RWPE2 (cell line): ENCODE measurements around the gene SORL1.

ENCODE experiments used
- ATAC-seq: fragments of 200-7000 bp; cut with Tn5 transposase; 3 replicates; pipeline ENCODE4 v1.9.1; 2021; ENCODE audit warnings: low read depth
- DNase-seq: peaks from one replicate; pipeline ENCODE4 v3.0.0-alpha.2; 2020; ENCODE audit warnings: low spot score
- H3K27ac ChIP-seq: fragments of 450-650 bp; 2 replicates; pipeline ENCODE4 v1.5.1; 2017; ENCODE audit warnings: mild to moderate bottlenecking; ENCODE audit not compliant: poor library complexity, severe bottlenecking
- H3K27me3 ChIP-seq: fragments of 250-450 bp; sonication (Bioruptor Pico); 2 replicates; pipeline ENCODE4 v1.5.1; 2021; ENCODE audit warnings: mild to moderate bottlenecking, moderate library complexity; ENCODE audit not compliant: insufficient read depth, poor library complexity, severe bottlenecking
- H3K36me3 ChIP-seq: fragments of 250-450 bp; sonication (Bioruptor Pico); 2 replicates; pipeline ENCODE4 v1.5.1; 2020; ENCODE audit warnings: low read depth, mild to moderate bottlenecking, moderate library complexity
- H3K4me1 ChIP-seq: fragments of 250-450 bp; sonication (Bioruptor Pico); 2 replicates; pipeline ENCODE4 v1.5.1; 2021; ENCODE audit warnings: mild to moderate bottlenecking, moderate library complexity; ENCODE audit not compliant: insufficient read depth, poor library complexity, severe bottlenecking
- H3K4me3 ChIP-seq: fragments of 250-450 bp; sonication (Bioruptor Pico); 2 replicates; pipeline ENCODE4 v1.5.1; 2021; ENCODE audit warnings: mild to moderate bottlenecking, moderate library complexity; ENCODE audit not compliant: severe bottlenecking
- H3K9me3 ChIP-seq: fragments of 250-450 bp; sonication (Bioruptor Pico); 2 replicates; pipeline ENCODE4 v1.5.1; 2021; ENCODE audit warnings: mild to moderate bottlenecking, moderate library complexity; ENCODE audit not compliant: severe bottlenecking
- TF ChIP-seq, protein P1 (sequence below): fragments of 450-650 bp; IDR thresholded peaks from one replicate; pipeline ENCODE4 v1.5.1; 2017; ENCODE audit warnings: mild to moderate bottlenecking, moderate library complexity; ENCODE audit not compliant: poor library complexity, severe bottlenecking

The SORL1 gene

DNA sequence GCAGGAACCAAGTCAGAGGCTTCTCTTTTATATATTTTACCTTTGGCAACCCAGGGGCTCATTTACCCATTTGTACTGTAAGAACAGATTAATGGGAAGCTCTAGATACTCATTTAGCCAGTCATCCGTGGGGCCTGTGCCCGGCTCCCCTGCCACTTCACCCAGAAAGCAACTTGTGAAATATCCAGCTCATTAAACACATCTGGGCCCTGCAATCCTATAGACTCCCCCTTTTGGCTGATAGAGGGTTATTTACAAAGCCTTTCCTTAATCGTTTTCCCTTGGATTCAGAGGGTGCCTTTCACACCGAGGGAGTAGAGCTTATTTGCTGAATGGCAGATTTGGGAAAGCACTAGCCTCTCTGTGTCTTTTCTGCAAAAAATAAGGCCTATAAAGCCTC is 119.4 kb downstream of the SORL1 start:
- TF ChIP-seq, protein P1, sequence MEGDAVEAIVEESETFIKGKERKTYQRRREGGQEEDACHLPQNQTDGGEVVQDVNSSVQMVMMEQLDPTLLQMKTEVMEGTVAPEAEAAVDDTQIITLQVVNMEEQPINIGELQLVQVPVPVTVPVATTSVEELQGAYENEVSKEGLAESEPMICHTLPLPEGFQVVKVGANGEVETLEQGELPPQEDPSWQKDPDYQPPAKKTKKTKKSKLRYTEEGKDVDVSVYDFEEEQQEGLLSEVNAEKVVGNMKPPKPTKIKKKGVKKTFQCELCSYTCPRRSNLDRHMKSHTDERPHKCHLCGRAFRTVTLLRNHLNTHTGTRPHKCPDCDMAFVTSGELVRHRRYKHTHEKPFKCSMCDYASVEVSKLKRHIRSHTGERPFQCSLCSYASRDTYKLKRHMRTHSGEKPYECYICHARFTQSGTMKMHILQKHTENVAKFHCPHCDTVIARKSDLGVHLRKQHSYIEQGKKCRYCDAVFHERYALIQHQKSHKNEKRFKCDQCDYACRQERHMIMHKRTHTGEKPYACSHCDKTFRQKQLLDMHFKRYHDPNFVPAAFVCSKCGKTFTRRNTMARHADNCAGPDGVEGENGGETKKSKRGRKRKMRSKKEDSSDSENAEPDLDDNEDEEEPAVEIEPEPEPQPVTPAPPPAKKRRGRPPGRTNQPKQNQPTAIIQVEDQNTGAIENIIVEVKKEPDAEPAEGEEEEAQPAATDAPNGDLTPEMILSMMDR, result no peak
- H3K9me3 ChIP-seq, result no peaks in the 10 kb centered on the region
- H3K27ac ChIP-seq, result no peak overlapping the region
- no peaks in the 10 kb centered on the region for H3K27me3 ChIP-seq
- DNase-seq, result no peak
- no peak overlapping the region for H3K4me3 ChIP-seq
- no peak for ATAC-seq
- no peaks in the 10 kb centered on the region for H3K4me1 ChIP-seq
- H3K36me3 ChIP-seq, result peaks cover 13% of the 10 kb centered on the region

DNA sequence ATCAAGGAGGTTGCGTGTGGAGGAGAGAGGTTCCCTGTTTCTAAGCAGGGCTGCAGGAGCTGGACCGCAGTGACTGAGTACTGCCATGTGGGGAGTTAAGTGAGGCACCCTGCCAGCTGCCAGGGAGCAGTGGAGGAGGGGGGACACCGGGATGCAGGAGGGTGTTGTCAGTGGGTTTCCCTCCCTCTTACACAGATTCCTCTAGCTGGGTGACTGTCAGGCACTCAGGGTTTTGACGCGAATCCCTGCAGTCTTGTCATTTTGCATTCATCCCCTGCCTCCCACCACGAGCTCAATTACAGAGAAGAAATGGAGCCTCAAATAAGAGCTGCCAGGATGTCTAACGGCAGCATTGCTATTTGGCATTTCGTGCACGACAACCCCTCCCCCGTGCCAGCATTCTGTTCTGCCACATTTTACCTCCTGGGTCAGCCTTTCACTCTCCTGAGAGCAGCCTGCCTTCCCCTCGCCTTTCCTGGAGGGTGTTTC is 120.5 kb downstream of the SORL1 start:
- H3K27me3 ChIP-seq, result no peaks in the 10 kb centered on the region
- no peak overlapping the region for H3K4me3 ChIP-seq
- H3K9me3 ChIP-seq, result no peaks in the 10 kb centered on the region
- DNase-seq (no peak), ATAC-seq (no peak)
- peaks cover 13% of the 10 kb centered on the region for H3K36me3 ChIP-seq
- TF ChIP-seq, protein P1, result no peak
- no peak overlapping the region for H3K27ac ChIP-seq
- no peaks in the 10 kb centered on the region for H3K4me1 ChIP-seq

DNA sequence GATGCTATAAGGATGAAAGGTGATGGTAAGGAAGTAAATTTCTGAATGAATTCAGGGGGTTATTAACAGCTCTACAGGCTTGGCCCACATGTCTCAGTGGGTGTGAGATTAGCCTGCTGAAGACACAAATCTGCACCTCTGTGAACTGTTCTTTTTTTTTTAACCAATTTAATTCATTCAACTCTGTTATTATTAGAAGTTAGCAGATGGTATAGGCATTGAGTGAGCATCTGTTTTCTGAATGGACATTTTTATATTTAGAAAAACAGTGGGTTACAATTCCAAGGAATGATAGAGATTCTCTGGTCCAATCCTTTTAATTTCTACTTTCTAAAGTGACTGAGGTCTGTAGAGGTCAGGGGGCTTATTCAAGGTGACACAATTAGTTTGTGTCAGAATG is 122.7 kb downstream of the SORL1 start:
- TF ChIP-seq, protein P1, result no peak
- Histone ChIP-seq H3K27me3 (no peaks in the 10 kb centered on the region), H3K27ac (no peak overlapping the region), H3K4me3 (no peak overlapping the region), H3K36me3 (peaks cover 25% of the 10 kb centered on the region), H3K9me3 (no peaks in the 10 kb centered on the region), H3K4me1 (no peaks in the 10 kb centered on the region)
- DNase-seq, result no peak
- no peak for ATAC-seq

DNA sequence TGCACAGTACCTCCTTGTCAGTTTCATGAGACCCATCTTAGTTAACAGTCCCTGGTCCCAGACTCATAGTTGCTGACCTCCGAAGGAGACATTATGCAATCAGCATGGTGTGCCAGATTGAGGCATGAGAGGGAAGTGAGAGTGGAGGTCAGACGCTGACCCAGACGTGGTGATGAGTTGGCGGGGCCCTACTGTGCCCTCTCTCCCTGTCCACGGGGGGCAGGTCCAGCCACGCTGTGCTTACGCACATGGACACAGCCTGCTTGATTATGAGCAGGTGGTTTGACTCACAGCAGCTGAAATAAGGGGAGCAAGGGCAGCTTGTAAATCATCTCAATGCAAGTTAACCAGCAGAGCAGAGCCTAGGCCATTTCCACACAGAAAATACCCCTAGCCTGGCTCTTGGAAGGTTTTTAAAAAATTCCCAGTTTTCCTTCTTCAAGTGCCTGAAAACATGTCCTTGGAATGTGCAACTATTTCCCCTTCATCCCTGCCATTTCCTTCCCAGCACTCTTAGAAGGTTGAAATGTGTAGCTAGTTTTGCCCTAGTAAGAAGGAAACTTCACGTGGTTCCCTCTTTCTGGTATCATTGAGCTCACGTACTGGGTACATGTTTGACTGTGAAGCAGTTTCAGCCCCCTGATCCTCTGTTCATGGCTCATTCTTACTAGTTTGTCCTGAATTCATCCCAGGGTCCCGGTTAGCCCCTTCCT is 123.3 kb downstream of the SORL1 start:
- DNase-seq, result no peak
- TF ChIP-seq, protein P1, result no peak
- ATAC-seq, result no peak
- Histone ChIP-seq H3K4me3 (no peak overlapping the region), H3K4me1 (no peaks in the 10 kb centered on the region), H3K27ac (no peak overlapping the region), H3K9me3 (no peaks in the 10 kb centered on the region), H3K27me3 (no peaks in the 10 kb centered on the region), H3K36me3 (peaks cover 25% of the 10 kb centered on the region)

DNA sequence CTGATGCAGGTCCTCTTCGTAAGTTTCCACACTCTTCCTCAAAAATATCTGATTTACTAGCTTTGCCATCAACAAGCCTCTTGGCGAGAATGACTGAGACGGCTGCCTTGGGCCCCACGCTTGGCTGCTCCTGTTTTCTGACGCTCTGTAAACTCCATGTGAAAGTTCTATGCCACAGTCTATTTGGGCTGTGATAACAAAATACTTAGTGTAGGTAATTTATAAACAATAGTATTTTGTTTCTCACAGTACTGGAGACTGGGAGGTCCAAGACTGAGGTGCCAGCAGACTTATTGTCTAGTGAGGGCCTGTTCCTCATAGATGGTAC is 123.8 kb downstream of the SORL1 start:
- TF ChIP-seq, protein P1, result no peak
- no peaks in the 10 kb centered on the region for H3K27me3 ChIP-seq
- DNase-seq (no peak), ATAC-seq (no peak)
- H3K4me3 ChIP-seq, result no peak overlapping the region
- H3K27ac ChIP-seq, result no peak overlapping the region
- H3K36me3 ChIP-seq, result peaks cover 23% of the 10 kb centered on the region
- no peaks in the 10 kb centered on the region for H3K9me3 ChIP-seq
- no peaks in the 10 kb centered on the region for H3K4me1 ChIP-seq
